ENCODE data around the gene SND1.
A peak's percentile ranks its signal among the peaks of the same experiment; 100 is the strongest.

SND1 gene

DNA sequence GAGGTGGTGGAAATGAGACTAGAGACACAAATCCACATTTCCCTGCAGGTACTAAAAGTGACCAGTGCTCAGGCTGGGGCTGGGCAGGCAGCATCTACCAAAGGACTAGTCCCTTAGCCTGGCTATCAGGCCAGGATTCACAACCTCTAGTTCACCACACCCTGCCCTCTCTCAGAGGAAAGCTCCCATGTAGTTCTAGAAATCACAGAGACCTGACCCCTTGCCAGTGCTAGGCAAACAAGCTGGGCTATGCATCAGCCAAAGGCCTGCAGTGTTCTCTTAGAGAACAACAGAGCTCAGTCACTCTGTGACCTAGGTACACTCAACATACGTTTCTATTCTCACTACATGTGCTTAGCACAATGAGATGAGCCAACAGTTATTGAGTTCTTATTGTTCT lies 405.9 kb downstream of the SND1 start:
- no peak for DNase-seq

DNA sequence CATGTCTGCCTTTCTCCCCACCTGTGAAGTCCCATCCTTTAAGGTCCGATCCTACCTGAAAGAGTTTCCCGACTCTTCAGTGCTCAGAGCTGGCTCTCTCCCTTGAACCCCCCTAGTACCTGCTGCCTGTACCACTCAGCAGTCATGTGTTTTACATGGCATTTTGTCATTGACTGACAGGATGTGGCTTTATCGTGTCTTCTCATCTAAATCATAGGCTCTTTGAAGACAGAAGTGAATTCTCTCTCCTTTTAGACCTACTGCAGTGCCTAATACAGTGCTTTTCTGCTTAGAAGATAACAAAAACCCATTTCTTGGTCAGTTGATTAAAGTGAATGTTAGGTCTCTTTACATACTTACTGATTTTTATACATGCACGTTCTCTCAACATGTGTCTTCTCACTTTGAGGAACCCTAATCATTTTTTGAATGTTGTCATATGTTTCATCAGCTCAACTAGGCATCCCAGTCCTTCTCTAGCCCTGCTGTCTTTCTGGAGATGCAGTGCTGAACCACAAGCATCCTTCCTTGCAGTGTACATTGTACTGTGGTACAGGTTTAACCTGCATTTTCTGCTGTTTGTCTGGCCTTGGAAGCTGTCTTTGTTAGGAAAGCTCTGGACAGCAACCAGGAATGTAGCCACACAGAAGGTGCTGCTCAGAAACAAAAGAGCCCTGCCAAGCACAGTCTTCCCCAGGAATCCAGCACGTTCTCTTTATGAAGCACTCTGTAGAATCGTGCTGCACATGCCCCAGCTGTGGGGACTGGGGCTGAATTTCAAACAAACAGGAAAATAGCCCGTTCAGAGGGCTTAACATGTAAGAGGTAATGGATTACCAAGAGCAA lies 407.4 kb downstream of the SND1 start:
- DNase-seq, result peak; percentile 35

DNA sequence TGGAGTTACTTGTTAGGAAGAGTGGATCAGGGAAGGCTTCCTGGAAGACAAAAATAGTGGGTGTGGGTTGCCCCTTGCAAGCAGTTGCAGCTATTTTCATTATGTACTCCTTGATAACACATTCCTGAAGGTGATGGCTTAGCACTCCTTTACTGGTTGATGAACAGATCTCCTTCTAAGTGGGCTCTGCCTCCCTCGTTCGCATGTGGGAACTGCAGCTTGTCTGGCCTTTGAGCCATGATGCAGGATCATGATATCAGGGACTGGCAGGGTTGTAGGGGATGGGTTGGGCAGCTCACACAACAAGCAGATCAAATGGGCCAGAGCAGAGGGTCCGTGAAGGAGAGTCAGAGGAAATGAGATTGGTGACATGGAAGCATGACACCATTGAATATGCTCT lies 408.0 kb downstream of the SND1 start:
- DNase-seq, result no peak

DNA sequence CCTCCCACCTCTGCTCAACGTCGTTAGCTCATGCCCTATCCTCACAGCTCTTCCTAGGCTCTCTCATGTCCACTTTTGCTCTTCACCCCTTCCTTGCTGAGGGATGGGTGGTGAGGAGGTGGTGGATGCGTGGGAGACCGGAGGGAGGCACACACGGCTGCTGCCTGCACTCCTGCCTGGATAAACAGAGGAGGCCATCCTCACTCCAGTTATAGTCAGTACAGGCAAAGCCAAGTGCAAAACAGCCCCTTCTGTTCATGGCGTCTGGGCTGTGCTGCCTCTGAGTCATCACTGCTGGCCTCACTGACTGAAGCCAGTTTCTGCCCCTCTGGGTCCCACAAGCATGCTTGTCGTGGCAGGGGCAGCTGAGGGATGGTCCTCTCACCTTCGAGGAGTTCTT lies 411.1 kb downstream of the SND1 start:
- no peak for DNase-seq

DNA sequence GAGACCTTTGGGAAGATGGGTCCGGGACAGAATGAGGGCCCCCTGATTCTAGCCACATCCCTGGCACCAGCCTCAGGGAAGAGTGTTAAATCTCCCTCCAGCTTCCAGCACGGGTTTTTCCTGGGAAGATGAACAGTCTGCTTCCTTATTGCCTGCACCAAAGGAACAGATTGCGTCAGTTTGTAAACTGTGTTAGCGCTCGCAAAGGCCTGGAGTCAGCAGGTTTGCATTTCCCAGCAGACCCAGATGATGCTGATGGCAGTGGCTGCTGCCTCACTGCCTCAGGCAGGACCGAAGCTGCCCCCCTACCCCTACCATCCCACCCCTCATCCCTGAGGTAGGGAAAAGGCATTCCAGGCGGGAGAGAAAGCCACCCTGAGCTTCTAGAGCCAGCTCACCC lies 413.9 kb downstream of the SND1 start:
- DNase-seq, result no peak

DNA sequence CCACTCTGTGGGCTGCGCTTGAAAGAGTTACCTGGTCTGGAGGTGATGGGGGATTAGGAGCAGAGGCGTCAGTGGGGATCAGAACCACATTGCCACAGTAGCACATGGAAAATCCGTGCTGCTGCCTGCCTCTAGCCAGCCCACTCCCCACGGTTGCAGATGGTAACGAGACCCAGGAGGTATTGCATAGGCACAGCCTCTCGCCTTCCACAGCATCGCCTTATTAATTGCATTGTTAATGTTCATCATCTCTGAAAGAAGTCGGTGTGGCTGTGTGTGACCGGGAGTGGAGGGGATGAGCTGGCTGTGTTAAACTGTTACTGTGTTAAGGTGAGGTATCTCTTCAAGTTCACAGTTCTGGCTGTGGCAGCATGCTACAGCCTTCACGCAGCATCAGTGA lies 414.4 kb downstream of the SND1 start:
- DNase-seq, result no peak

DNA sequence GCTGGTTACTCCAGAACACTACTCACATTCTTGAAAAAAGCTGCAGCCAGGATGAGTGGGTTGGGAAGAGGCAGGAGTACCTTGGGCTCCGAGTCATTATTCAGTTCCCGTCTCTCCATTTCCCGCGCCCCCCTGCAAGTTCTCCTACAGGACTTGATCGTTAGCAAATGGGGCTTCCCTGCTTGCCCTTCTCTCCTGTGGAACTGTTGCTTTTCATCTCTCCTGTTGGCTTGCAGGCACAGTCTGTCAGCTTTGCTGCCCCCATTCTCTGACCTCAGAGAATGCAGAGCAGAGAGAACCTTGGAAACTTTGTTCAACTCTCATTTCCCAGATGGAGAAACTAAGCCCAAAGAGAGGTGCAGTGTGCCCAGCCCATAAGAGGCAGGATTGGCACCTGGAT lies 414.9 kb downstream of the SND1 start:
- no peak for DNase-seq

DNA sequence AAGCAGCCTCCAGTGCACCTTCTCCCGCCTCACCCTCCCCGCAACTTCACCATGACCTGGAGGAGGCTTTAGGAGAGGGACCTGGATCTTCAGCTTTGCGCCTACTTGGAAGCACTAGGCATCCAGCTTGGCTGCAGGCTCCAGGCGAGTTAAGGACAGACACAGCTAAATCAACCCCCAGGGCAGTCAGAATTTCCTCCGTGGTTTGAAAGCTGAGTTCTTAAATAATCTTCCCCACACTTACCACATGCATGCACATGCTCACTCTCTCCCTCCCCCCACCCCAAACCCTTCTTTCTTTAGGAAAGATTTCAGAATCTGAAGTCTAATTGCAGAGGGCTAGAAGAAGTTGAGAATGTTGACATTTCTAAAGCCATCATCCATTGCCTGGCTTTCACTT lies 416.0 kb downstream of the SND1 start:
- DNase-seq, result no peak

DNA sequence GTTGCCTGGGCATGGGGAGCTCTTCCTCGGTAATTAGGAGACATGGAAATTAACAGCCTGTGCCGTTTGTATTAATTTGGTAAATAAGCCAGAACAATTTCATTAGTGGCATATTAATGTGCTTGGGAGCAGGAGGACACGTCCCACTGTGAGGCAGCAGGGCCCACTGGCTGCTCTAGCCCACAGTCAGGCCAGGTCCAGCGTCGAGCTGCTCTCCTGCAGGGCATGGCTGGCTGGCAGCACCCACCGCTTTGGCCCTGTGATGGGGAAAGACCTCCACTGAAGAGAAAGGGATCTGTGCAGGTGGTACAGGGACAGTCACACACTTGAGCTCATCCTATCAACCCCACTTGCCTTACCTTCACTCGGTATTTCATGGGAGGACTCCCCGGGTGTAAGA lies 416.8 kb downstream of the SND1 start:
- no peak for DNase-seq

DNA sequence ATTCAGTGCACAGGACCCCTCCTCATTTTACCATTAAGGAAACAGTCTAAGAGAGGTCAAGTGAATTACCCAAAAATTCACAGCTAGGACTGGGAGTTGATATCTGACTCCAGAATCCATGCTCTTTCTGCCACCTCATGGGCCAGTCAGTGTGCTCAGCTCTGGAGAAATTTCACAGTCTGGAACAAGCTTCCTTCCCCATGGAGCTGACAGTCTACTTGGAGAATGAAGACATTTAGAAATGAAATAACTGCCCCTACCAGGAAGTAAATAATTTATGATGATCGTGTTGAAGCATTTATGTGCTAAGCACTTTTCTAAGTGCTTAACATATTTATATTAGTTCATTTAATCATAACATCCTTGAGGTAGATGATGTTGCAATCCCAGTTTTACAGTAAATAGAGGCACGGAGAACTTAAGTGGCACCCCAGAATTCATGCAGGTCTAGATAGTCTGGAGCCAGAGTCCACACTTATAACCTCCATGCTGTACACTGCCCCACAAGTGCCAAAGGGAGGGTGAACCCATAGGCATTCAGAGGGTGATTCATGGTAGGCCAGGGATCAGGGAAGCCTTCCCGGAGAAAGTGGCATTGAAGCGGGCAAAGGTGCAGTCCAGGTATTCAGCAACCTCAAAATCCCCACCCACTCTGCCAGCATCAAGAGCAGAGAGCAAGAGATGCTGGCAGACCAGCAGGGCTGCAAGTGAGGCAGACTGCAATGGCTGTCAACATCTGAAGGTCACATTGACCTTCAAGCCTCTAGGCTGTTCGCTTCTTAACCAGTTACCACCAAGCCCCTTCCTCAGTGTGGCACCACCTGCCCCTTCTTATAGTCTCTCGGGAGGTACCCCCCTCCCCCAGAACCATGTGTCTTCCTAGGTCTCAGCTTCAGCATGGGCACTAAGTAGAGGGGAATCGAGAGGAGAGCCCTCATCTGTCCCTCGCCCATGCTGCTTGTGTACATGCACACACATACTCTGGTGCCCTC lies 417.7 kb downstream of the SND1 start:
- no peak for DNase-seq

DNA sequence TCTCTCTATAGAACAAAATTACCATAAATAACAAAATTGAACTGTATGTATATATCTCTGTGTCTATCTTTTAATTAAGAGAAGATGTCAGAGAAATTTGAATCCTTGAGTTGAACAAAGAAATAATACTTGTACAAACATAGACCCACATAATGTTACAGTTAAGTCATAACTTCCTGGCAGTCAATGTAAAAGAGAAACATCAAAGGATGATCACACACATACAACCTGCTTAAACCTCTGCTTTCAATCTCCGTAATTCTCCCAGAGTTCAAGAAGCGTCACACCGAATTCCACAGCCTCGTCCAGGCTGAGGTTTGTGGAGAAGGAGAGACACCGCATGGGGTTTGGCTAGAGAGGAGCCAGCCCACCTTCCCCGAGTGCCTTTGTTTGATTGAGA lies 419.4 kb downstream of the SND1 start:
- no peak for DNase-seq

DNA sequence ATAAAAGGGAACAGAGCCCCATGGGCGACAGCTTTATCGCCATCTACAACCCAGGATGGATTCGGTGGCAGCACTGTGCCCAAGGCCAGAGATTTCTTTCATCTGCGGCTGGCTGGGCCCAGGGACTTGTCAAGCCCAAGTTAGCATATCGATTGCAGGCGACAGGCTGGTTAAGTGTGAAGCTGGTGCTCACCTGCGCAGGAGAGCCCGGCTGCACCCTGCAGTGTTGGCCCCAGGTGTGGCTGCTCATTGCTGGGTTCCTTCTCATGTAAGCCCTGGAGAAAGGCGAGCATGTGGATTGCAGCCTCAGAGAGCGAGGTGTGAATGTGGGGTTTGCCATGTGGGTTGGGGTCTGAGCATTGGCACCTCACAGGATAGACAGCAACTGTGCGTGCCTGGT lies 419.8 kb downstream of the SND1 start:
- no peak for DNase-seq

DNA sequence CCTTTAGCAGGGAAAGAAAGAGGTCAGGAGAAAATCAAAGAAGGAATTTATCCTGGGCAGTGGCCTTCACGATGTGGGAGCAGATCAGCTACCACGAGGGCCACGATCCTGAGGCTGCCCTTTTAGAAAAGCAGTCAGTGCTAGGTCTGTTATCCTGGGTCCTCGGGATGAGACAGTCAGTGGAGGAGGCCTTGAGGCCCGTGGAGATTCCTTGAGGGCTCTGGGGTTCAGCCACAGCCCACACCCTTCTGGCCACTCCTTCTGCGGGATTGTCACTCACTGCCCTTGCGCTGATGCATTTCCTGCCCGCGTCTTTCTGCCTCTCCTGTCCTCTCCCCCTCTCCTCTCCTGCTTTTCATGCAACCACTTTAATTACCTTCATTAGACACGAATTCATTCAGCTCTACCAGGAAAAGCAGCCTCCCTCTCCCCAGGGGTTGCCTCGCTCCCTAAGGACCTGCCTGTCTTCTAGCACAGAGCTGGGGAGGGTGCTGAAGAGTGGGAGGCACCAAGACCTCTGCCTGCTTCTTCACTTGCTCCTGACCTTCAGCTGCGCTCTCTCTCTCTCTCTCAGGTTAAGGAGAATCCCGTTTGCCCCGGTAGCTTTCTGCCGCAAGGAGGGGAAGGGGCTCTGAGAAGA lies 421.8 kb downstream of the SND1 start:
- no peak for DNase-seq

DNA sequence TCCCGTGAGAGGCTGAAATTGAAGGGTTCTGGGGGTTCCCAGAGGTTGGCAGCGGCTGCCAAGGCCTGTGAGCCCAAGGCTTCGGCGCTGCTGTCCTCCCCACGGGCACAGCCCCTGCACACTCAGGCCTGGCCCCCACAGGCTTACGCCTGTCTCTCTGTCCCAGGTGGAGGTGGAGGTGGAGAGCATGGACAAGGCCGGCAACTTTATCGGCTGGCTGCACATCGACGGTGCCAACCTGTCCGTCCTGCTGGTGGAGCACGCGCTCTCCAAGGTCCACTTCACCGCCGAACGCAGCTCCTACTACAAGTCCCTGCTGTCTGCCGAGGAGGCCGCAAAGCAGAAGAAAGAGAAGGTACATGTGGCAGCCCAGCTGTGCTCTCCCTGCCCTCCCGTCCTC lies 422.3 kb downstream of the SND1 start:
- DNase-seq, result no peak

DNA sequence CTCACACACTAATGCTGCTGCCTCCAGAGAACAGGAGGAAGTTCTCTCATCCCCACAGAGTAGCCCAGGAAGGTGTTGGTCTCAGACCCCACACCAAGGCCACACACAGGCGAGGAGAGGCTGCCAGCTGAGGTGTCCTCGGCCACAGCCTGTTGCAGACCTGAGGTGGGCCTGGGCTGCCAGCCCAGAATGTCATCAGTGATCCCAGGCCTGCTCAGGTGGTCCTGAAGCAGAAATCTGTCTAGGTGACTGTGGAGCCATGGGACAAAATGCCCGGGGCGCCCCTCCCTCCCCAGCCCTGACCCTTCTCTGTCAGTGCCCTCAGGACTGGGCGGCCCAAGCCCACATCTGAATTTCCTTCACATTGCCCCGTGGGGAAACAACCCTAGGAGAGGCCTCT lies 422.7 kb downstream of the SND1 start:
- no peak for DNase-seq

DNA sequence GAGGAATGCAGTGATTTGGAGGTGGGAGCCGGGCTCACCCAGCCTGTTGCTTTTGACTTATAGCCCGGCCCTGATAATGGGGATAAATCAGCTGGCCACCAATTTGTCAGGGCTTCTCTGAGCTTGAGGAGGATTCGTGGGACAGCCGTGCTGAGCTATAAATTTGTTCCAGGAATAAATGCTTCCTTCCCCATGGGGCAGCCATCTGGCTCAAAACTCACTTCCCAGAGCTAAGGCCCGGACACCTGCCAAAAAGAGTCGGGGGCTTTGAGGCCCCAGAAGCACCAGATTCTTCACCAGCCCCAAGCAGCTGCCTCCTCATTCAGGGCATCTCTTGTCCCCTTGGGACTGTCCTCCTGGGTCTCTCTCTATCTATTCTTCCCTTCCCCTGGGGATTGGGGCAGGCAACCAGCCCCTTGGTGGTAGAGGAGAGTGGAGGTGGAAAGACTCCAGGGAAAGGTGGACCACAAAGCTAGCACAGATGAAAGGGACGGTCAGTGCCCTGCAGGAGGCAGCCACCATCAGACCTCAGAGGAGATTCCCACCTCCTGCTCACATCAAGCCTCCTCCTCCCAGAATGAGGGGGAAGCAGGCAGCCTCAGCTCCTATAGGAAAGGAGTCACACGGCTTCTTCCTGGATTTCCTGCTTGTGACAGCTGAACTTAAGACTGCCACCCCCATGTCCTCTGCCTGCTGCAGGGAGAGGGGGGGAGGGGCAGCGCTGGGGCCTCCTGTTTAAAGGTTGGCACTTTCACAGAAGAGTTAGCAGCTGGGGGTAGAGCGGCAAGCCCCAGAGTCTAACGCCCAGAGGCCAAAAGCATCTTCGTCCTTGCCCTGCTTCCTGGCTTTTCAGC lies 423.5 kb downstream of the SND1 start:
- no peak for DNase-seq

DNA sequence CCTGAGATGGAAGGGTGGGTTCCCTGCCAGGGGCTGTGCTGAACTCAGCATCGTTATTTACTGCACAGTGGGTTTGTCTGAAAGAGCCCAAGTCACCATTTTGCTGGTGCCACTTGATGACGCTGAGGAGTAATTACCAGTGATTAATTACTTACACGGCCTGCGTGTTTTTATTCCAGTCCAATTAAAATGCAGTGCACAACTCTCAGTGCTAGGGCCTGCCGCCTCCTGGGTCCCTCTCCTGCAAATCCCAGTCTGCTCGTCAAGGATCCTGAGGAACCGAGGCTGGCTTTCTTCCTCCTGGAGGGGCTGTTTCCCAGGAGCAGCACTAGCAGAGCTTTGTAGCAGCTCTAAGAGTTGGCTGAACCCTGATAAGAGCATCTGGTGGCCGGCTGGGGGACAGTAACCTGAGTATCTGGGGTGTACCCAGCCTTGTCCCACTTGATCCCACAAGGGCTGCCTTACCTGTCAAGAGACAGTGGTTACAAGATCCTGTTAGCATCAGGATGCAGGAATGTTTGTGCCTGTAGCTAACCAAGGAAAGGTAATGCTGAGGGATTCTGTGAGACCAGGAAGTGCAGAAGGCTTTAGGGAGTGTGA lies 424.3 kb downstream of the SND1 start:
- no peak for DNase-seq

DNA sequence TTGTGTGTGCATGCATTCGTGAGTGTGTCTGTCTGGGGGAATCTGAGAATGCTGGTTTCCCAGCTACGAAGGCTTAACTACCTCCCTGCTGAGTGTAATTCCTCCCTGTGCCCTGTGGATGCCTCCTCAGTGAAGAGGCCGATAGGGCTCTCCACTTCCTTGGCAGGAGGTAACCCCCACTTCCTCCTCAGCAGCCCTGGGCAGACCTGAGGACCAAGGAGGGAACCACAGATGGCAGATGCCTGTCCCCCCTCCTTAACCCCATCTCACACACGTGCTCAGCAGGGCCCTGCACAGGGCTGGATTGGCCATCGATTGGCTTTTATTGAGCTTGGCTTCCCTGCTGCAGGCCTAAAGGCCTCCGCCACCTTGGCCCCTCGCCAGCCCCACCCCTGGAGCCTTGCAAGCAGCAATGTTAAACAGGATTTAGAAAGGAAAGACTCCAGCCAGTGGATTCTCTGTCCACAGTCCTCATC lies 424.8 kb downstream of the SND1 start:
- no peak for DNase-seq

DNA sequence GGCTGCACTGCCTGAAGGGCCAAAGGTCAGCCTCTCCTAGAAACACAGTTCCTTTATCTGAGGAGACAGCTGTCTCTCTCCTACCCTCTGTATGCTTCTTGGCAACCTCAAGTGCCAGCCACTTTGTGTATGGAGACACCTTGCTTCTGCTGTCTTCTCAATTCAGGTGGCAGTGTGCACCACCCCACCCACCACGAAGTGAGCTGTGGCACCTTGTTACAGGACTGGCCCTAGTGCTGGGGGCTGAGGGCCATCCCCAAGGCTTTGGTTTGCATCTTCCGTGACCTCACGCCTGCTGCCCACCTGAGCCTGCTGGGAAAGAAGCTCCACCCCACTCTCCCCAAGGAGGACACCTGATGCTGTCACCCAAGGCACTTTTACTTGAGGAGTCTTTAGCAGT lies 426.3 kb downstream of the SND1 start:
- no peak for DNase-seq

DNA sequence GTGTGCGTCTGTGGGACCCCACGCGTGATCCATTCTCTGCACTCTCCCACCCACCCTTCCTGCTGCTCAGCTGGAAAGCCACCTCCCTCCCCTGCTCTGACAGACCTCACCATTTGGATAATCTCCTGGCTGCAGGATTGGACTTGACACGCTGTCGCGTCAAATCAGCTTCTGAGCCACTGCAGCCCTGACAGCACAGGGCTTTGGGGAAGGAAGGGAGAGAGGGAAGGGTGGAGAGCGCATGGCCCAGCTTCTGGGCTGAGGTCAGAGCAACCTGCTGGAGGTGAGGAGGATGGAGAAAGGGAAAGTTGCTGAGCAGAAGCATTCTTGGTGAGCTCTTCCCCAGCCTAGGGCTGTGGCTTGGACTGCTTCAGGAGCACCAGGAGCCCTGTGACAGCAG lies 428.2 kb downstream of the SND1 start:
- no peak for DNase-seq

DNA sequence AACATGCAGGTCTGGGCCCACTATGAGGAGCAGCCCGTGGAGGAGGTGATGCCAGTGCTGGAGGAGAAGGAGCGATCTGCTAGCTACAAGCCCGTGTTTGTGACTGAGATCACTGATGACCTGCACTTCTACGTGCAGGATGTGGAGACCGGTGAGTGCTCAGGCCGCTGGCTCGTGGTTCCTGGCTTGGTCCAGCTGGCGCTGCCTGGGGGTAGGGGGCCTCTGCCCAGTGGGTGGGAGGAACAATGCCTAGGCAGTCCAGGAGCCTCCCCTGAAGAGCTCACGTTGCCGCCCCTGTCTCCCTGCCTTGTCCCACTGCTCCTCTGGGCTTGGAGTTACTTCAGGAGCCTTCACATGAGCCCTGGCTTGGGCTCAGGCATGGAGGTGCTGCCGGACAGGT lies 429.4 kb downstream of the SND1 start:
- no peak for DNase-seq

DNA sequence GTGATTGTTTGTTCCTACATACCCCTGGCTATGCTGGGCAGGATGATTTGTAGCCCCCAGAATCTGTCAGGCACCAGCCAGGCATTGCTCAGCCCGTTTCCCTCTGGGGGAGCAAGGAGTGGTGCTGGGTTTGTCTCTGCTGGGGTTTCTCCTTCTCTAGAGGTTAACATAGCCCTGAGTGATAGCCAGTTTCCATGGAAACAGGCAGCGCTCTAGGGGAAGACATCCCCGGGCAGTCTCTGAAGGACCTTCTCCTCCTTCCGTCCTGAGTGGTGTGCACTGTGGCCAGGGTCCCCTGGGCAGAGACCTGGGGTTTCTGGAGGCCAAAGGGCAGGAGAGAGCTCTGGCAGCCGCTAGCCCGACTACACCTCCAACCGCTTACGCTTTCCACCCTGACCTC lies 429.8 kb downstream of the SND1 start:
- DNase-seq, result no peak
